Measurements from ENCODE around the gene AMPH. TPM values are rescaled to one million over a fixed set of nuclear protein-coding genes. Genes with fewer than 3 reads are reported as not detected.

Gene AMPH
- 1.5 and 12.5 TPM in 2 replicates for total RNA-seq

GRCh38 chr7:38630720-38631673 lies at the start of gene AMPH:
TSS of gene AMPH (minus strand) at chr7:38631373. CDS start at chr7:38631351, 22 bp downstream.

